ENCODE results near the gene CDH4.

- TF ChIP-seq POLR2AphosphoS5 (IDR thresholded peaks at IDR 0.05) (no peak), POLR2A (IDR thresholded peaks at IDR 0.05) (no peak)
- TF ChIP-seq, protein P1, sequence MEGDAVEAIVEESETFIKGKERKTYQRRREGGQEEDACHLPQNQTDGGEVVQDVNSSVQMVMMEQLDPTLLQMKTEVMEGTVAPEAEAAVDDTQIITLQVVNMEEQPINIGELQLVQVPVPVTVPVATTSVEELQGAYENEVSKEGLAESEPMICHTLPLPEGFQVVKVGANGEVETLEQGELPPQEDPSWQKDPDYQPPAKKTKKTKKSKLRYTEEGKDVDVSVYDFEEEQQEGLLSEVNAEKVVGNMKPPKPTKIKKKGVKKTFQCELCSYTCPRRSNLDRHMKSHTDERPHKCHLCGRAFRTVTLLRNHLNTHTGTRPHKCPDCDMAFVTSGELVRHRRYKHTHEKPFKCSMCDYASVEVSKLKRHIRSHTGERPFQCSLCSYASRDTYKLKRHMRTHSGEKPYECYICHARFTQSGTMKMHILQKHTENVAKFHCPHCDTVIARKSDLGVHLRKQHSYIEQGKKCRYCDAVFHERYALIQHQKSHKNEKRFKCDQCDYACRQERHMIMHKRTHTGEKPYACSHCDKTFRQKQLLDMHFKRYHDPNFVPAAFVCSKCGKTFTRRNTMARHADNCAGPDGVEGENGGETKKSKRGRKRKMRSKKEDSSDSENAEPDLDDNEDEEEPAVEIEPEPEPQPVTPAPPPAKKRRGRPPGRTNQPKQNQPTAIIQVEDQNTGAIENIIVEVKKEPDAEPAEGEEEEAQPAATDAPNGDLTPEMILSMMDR (IDR thresholded peaks at IDR 0.05): no peak
Measured at GRCh38 chr20:61584851-61585250, 332.8 kb downstream of the CDH4 start.

Measured in prostate gland (tissue), 2 donors.